Esophagus squamous epithelium (tissue), 4 donors: ENCODE measurements around the gene RAB26.

ENCODE experiments used
- POLR2A ChIP-seq, 4 donors: fragments of 450-650 bp; IDR thresholded peaks; one replicate each; pipeline ENCODE4 v1.6.1; 2017; ENCODE audit warnings: antibody characterized with exemption in 4 of 4, mild to moderate bottlenecking in 4 of 4, moderate library complexity in 3 of 4
- TF ChIP-seq, protein P1 (sequence below), 6 experiments: fragments of 450-650 bp in 4 of 6; fragments of 200-600 bp in 2 of 6; sonication (generic) in 2 of 6; IDR thresholded peaks; one replicate each; pipeline ENCODE4 v1.5.1; 2016 to 2019; ENCODE audit warnings: antibody characterized with exemption in 6 of 6, mild to moderate bottlenecking in 4 of 6, moderate library complexity in 4 of 6

DNA sequence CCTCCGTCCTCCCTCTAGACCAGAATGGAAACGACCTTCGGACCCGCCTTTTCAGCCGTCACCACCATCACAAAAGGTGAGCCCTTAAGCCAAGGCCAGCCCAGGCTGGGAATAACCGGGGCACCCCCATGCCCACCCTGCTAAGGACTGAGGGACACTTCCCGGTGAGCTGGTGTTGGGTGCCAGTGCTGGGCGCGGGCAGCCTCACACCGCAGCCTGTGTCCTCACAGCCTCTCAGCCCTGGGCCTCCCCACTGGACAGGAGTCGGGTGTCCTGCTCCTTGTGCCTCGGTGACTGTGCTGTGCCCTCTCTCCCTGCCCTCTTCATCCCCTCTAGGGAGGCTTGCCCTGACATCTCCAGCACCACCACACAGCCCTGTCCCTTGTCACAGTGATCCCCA lies 17.4 kb downstream of the RAB26 start:
- TF ChIP-seq, protein P1, sequence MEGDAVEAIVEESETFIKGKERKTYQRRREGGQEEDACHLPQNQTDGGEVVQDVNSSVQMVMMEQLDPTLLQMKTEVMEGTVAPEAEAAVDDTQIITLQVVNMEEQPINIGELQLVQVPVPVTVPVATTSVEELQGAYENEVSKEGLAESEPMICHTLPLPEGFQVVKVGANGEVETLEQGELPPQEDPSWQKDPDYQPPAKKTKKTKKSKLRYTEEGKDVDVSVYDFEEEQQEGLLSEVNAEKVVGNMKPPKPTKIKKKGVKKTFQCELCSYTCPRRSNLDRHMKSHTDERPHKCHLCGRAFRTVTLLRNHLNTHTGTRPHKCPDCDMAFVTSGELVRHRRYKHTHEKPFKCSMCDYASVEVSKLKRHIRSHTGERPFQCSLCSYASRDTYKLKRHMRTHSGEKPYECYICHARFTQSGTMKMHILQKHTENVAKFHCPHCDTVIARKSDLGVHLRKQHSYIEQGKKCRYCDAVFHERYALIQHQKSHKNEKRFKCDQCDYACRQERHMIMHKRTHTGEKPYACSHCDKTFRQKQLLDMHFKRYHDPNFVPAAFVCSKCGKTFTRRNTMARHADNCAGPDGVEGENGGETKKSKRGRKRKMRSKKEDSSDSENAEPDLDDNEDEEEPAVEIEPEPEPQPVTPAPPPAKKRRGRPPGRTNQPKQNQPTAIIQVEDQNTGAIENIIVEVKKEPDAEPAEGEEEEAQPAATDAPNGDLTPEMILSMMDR (IDR thresholded peaks at IDR 0.05), result no peak
- no peak for TF ChIP-seq POLR2A (IDR thresholded peaks at IDR 0.05)
